SIG-M5 treated with dmso at 0.1 percent for 504 hours (cell line): ENCODE measurements around the gene TPCN2.

Experiments used
- DNase-seq: peaks from one replicate; lab custom pipeline; 2025; ENCODE audit not compliant: unreplicated experiment; lab: John Stamatoyannopoulos, UW

Gene TPCN2

DNA sequence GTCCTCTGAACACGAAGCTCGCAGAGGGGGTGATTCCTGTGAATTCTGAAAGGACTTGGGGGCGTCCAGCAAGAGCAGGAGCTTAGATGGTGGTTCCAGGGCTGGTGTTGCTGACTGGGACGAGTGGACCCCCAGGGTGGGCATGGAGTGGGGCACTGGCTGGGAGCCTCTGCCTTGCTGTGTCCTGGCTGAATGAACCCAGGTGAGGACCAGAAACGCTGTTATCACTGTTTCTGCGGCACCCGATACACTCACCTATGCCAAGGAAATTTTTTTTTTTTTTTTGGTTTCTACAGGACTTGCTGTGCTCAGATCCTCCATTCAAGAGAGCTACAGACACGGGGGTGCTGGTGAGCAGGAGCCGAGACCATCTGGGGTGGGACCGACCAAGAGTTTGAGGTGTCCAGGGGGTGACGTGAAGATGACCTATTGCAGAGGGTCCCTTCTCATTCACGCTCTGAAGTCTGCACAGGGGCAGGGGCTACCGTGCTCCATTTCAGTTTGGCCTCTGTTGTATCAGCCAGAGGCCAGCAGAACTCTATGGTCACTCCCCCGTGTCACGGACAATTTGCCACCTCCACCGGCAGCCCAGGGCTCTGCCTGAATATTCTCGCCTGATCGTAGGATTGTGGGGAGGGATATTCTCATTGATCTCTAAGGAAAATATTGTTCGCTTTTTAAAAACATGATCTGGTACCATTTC, 110.6 kb downstream of the TPCN2 start:
- DNase-seq = no peak

DNA sequence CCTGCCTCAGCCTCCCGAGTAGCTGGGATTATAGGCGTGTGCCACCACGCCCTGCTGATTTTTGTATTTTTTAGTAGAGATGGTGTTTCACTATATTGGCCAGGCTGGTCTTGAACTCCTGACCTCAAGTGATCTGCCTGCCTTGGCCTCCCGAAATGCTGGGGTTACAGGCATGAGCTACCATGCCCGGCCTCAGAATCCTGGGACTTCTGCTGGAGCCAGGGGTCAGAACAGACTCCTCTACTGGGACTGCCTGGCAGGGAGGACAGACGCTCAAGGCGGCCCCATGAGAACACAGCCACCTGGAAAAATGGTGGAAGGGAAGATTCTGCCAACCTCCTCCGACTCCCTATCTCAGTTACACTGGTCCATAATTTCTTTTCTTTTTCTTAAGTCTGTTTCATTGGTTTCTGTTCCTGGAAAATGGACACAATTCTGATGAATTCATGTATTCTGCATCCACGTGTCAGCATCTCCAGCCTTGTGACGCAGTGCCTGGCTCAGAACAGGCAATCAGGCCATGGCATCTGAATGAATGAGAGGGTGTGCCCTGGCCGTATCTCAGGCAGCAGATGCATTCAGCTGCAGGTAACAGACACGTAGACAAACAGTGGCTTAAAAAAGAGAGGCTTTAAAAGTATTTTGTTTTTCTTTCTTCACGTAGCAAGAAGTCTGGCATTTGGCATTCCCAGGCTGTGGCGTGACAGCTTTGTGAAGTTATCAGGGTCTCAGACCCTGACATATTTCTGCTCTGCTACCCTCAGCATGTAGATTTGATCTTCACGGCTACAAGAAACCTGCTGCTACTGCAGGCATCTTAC, 111.8 kb downstream of the TPCN2 start:
- DNase-seq = no peak

DNA sequence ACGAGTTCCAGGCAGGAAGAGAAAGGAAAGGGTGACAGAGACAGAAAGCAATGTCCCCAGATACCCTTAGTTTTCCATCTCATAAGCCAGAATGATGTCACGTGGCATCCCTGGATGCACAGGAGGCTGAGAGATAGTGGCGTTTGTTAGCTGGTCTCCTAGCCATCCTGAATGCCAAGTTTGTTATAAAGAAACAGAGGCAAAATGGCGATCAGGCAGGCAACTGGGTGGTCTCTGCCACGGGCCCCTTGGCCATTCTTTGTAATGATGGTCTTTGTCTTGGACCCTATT, 112.3 kb downstream of the TPCN2 start:
- no peak for DNase-seq

DNA sequence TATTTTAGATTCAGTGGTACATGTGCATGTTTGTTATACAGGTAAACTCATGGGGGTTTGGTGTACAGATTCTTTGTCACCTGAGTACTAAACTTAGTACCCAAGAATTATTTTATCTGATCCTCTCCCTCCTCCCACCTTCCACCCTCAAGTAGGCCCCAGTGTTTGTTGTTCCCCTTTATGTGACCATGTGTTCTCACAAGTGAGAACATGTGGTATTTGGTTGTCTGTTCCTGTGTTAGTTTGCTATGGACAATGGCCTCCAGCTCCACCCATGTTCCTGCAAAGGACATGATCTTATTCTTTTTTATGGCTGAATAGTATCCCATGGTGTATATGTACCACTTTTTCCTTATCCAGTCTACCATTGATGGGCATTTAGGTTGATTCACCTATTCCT, 113.8 kb downstream of the TPCN2 start:
- no peak for DNase-seq

DNA sequence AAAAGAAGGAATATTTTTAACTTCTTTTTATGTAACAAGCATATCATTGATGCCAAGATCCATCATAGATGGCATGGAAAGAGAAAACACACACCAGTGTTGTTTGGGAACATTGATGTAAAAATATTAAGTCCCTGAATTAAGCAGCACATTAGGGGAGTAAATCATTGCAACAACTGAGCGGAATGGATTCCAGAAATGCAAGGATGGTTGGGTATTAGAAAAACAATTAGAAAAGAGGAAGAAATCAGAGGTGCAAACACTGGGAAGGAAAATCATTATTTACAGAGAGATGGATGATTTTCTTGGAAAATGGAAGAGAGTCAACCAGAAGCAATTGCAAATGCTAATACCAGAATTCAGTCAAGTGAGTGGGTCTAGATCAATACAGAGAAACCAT, 115.1 kb downstream of the TPCN2 start:
- no peak for DNase-seq

DNA sequence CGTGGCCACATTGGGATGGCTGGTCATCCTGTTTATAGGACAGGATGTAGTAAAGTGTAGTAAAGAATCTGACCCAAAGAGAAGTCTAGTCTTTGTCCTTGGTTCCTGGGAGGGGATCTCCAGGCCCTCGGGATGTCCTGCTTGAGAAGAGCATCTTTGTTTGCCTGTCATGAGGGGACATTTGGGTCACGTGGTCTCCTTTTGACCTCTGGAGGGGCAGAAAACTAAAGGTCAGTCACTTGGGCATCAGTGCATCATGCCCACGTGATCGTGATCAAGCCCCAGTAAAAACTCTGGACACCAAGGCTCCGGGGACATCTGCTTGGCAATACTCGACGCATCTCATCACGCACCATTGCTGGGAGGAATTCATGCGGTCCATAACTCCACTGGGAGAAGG, 116.1 kb downstream of the TPCN2 start:
- DNase-seq = no peak

DNA sequence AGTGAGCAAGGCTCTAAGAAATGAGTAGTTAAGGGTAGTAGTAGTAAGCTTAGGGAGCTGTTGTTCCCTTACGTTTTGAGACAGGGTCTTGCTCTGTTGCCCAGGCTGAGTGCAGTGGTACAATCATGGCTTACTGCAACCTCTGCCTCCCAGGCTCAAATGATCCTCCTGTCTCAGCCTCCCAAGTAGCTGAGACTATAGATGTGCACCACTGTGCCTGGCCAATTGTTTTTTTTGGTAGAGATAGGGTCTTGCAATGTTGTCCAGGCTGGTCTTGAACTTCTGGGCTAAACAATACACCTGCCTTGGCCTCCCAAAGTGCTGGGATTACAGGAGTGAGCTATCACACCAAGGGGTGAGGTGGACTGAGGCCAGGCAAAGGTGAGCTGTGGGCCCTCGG, 117.0 kb downstream of the TPCN2 start:
- DNase-seq = no peak

DNA sequence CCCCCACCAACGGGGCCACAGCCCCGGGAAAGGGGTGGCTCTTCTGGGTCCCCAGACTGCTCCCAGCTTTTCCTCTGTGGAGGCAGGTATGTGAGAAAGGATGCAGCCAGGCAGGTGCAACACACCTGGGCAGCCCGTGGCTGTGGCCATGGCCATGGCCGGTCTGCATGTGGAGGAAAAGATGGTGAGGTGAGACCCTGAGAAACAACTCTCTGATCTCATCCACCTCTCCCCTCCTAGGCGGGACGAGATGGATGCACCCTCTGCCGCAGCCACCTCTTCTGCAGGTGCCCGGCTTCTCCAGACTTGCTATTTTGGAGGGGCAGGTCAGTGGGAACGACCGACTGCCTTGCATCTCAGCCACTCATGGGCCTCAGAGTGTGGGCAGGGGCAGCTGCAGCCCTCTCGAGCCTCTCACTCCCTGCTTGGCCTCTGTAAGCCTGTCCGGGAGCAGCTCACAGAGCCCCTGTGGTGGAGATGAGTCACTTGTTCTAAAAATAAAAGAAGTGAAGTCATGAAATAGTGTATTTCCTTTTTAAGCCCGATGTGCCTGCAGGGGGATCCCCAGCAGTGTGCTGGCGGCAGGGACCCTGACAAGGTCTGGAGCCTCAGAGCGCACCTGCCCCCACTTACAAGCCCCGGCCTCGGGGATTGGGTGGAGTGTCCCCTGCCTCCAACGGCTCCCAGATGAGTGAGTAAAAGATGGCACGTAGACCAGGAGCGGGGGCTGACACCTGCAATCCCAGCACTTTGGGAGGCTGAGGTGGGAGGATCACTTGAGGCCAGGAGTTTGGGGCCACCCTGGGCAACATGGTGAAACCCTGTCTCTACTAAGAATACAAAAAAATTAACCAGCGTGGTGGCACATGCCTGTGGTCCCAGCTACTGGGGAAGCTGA, 117.7 kb downstream of the TPCN2 start:
- DNase-seq = peak; percentile 68

DNA sequence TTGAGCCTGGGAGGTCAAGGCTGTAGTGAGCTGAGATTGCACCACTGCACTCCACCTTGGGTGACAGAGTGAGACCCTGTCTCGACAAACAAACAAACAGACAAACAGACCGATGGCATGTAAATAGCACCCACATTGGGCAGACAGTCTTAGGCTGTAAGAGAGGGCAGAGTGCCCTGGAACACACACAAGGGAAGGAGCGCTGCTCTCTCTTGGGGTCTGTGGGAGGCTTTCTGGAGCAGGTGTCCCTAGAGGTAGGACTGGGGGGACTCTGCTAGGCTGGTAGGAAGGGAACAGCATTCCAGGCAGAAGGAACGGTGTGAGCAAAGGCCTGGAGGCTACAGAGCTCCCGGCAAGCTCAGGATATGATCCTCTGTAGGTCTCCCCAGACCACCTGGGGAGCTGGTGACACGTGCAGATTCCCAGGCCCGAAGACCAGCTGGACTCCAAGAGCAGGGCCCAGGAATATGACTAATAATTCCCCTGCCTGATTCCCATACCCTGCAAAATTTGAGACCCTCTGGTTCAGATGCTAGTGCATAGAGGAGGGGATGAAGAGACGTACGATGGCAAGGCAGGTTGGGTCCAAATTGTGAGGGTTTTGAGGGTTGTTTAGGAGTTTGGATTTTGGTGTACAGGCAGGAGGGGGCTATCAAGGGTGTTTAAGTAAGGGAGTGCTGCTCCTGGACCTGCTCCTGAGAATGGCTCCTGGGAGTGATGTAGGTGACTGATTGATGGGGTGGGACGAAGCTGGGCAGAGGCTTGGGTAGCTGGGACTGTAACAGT, 118.6 kb downstream of the TPCN2 start:
- DNase-seq = no peak

DNA sequence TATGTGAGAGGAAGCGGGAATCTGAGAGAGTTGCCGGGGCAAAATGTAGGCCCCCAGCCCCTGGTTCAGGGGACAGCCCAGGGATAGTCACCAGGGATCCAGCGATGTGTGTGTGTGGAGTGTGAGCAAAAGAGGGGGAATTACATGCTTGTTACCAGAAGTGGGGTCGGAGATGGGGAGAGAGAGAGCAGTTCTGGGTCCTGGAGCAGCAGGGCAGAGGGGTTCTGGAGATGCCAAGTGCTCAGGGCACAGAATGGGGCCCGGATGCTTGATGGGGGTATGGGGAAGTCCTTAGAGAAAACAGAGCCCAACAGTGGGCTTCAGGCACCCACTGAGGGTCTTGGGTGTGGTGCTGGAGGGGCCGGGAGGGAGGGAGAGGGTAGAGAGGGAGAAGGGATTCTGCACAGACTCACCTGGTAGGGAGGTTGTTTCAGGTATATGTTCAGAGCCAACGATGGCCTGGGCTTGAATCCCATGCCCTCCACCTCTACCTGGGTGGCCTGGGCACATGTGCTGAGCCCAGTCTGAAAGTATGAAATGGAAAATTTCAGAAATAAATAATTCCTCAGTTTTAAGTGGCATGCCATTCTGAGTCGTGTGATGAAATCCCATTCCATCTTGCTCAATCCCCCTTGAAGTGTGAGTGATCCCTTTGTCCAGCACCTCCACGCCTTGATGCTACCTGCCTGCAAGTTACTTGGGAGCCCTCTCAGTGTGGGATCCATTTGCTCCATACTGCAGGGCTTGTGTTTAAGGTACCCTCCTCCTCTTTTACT, 119.4 kb downstream of the TPCN2 start:
- DNase-seq = no peak

DNA sequence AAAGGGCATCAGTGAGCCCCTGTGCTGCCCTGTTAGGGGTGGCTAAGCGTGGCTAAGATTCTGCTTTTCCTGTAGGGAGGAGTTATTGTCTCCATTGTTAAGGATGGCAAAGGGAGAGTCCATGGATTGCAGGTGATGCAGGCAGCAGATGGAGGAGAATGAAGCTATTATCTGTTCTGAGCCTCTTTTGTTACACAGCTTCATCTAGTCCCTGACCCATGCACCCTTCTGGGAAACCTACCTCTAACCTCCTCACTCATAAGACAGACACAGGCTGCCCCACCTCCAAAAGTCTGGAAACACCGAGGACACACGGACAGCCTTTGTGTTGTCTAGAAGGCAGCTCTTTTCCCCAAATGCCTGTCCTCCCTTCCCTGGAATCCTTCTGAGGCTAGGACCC, 120.7 kb downstream of the TPCN2 start:
- no peak for DNase-seq

DNA sequence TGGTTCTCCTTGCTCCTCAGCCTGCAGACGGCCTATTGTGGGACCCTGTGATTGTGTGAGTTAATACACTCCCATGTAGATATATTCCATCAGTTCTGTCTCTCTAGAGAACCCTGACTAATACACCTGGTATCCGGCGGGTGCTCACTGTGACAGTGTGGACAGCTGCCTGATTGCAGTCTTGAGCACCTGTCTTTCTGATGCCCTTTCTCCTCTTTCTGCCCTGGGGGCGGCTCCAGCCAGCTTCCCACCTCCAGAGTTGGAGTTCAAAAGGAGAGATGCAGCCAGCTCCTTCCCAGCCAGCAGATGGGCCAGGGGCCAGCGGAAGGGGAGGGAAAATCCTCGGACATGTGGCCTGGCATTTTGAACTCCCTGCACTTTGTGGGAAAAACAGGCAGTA, 122.0 kb downstream of the TPCN2 start:
- DNase-seq = no peak

DNA sequence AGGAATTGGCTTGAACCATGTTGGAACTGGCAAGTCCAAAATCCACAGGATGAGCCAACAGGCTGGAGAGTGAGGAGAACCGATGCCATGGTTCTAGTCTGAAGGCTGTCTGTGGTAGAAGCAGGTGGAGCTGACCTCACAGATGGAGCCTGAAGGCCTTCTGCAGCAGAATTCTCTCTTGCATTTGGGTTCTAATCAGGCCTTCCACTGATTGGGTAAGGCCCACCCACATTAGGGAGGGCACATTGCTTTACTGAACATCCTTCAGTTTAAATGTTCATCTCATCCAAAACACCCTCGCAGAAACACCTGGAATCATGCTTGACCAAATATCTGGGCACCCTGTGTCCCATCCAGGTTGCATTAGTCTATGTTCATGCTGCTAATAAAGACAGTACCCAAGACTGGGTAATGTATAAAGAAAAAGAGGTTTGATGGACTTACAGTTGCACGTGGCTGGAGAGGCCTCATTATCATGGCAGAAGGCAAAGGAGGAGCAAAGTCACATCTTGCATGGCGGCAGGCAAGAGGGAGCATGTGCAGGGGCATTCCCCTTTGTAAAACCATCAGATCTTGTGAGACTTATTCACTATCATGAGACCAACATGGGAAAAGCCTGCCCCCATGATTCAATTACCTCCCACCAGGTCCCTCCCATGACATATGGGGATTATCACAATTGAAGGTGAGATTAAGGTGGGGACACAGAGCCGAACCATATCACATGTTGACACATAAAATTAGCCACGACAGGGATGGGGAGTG, 122.9 kb downstream of the TPCN2 start:
- no peak for DNase-seq

DNA sequence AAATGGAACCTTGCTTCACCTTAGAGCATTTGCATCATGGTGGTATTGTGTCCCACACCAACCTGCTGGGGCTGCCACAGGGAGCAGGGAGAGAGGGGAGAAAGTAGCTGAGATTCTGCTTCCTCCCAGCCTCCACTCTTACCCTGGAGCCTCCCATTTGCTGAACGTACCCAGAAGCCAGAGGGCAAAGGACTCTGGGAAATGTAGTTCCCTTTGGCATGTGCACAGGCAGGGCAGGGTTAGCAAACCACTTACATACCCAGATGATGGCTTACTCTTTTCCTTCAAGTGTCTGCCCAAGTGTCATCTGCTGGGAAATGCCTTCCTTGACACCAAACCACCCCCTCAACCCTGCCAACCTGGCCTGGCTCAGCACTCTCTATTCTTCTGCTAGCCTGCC, 123.9 kb downstream of the TPCN2 start:
- peak; percentile 23 for DNase-seq

DNA sequence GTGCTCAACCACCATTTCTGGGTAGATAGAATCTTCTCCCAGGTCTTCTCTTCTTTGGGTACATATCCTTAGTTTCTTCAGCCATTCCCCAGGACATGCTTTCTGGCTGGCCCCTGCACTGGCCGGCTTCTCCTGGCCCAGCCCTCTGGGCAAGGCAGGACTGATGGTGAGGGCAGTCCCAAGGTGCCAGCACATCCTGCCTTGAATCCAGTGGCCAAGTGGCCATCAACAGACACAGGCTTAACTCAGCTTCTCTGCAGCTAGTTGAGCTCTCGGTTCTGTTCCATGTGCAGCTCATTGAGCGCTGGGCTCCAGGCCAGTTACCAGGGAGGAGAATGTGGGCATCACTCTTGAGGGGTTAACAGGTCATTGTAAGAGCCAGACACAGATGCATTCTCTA, 124.6 kb downstream of the TPCN2 start:
- DNase-seq = no peak

DNA sequence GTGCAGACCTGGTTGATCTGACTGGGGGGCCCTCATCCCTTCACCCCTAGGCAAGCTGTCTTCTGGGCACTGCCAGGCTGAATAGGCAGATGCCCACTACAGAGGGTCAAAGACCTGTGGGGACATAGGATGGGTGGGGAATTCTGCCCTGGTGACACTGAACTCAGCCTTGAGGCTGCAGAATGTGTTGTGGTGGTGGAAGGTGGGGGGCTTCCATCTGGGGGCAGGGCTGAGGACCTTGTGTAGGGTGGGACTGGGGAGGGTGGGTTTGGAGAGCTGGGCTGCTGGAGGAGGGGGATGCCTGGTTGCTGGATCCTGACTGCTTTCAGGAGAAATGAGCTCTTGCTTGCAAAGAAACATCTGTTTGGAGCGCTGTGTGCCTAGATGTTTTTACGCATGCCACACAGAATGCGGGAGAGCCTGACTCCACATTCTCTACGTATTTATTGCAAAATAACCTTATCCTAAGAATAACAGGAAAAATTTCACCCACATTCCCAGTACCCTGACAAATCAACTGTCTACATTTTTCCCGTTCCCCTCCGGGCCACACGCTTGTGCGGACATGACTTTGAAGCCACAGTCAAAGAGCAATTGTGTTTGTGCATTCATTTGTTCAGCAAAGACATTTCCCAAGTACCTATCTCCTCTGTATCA, 125.3 kb downstream of the TPCN2 start:
- DNase-seq = no peak

DNA sequence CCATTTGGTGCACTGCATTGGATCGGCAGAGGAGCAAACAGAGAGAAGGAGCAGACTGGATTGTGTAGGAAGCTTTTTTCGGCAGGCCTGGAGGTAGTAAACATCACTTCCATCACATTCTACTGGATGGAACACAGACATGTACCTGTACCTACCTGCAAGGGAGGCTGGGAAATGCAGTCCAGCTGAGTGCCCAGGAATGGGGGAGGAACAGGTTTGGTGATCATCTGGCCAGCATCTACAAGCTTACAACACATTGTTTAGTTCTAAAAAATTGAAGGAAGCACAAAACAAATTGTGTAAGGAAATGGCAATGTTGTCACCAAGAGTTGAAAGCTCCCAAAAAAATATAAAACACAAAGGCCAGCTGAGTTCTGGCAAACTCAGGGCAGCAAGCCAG, 126.1 kb downstream of the TPCN2 start:
- DNase-seq = no peak

DNA sequence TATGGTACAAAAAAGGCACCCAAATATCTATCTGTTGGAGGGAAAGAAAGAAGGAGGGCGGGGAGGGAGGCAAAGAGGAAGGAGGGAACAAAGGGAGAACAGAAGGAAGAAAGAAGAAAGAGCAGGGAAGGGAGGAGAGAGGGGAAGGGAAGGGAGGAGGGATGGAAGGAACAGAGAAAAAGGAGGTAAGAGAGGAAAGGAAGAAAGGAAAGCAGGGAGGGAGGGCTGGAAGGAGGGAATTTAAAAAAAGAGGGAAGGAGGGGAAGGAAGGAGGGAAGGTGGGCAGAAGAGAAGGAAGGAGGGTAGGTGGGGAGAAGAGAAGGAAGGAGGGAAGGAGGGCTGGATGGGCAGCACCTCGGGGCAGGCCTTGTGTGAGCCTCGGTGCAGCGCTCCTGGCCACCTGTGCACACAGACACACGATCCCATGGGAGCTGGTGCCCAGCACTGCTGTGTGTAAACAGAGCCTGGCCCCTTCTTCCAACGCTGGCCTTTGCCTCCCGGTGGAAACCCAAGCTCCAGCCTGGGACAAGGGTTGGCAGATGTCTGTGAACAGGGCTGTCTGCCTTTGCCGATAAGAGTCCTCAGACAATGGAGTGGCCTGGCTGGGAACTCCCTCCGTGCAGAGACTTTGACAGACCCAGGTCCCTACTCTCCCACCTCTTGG, 130.2 kb downstream of the TPCN2 start:
- no peak for DNase-seq

DNA sequence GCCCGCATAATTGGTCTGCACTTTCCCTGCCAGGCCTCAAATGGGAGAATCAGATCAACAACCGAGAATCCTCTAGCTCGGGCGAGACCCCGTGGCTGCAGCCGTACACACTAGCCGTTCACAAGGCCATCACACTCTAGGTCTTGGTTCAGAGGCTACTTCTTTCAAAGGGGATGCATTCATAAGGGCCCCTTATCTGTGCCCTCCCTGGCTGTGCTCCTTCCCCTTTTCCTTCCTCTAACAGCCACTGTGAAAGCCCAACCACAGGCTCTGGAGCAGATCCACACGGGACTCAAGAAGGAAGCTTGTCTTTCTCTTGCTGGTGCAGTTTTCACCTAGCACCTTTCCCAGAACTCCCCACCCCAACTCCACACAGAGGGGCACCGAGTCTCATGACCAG, 131.5 kb downstream of the TPCN2 start:
- no peak for DNase-seq
